T-helper 2 cell treated with Interferon-gamma antibody and Interleukin-4, amounts not matched to agents 100 ng/mL and 5 ng/mL, for 36 hours (primary cell): ENCODE results near the gene RNF168. TPM values are rescaled to one million over a fixed set of nuclear protein-coding genes. Genes with fewer than 3 reads are reported as not detected.
"Not testable (repeated sequence)": the region's sequence is repeated elsewhere in the genome, so short reads cannot be mapped to it uniquely, and the experiment has no call there.

Experiments used
- intact Hi-C: fragments of 100-400 bp; cut with micrococcal nuclease; formaldehyde crosslinking; loops from one replicate; pipeline ENCODE4 v1.15.1; 2023
- total RNA-seq: library from RNA; stranded (reverse); gene quantifications from 2 replicates; pipeline ENCODE4 v1.2.3, GENCODE V29; 2022

RNF168 gene, protein sequence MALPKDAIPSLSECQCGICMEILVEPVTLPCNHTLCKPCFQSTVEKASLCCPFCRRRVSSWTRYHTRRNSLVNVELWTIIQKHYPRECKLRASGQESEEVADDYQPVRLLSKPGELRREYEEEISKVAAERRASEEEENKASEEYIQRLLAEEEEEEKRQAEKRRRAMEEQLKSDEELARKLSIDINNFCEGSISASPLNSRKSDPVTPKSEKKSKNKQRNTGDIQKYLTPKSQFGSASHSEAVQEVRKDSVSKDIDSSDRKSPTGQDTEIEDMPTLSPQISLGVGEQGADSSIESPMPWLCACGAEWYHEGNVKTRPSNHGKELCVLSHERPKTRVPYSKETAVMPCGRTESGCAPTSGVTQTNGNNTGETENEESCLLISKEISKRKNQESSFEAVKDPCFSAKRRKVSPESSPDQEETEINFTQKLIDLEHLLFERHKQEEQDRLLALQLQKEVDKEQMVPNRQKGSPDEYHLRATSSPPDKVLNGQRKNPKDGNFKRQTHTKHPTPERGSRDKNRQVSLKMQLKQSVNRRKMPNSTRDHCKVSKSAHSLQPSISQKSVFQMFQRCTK
- 40.9 and 42.3 TPM in 2 replicates for total RNA-seq

- intact Hi-C loops, result loop anchor here (1.0 to 5.0 kb wide), 8 partner anchors 24 to 439 kb away; partner anchors contain the start of genes DYNLT2B, FBXO45, NCBP2 and TFRC
Measured at GRCh38 chr3:196503196-196504076, at the start of gene RNF168. Gene RNF168, minus strand, starts transcription at chr3:196503768. Its CDS starts 595 bp downstream, at chr3:196503173.

DNA sequence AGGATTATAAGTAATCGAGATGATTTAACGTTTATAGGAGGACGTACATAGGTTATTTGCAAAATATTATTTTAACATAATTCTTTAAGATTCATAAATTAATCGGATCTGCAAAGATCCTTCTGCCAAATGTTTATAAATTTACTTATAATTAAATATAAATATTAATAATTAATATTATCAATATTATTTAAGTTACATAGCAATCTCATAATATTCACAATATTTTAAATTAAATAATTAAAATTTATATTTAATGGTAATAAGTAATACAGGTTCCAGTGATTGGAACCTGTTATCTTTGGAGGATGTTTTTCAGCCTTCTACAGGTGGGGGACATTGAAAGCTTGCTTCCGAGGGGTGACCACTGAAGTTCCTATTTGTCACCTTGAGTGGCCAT, 48.7 kb upstream of the RNF168 start:
- intact Hi-C loops, result no loop called here

DNA sequence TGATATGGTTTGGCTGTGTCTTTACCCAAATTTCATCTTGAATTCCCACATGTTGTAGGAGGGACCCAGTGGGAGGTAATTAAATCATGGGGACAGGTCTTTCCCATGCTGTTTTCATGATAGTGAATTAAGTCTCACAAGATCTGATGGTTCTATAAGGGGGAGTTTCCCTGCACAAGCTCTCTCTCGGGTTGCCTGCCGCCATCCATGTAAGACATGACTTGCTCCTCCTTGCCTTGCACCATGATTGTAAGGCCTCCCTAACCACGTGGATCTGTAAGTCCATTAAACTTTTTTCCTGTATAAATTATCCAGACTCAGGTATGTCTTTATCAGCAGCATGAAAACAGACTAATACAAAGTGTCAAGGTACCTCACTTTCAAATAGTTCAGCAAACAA, 46.6 kb upstream of the RNF168 start:
- intact Hi-C loops, result not testable (repeated sequence)

DNA sequence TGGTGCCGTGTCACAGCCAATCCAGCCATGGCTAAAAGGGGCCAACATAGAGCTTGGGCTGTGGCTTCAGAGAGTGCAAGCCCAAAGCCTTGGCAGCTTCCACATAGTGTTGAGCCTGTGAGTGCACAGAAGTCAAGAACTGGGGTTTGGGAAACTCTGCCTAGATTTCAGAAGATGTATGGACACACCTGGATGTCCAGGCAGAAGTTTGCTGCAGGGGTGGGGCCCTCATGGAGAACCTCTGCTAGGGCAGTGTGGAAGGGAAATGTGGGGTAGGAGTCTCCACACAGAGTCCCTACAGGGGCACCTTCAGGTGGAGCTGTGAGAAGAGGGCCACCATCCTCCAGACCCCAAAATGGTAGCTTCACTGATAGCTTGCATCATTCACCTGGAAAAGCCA, 45.7 kb upstream of the RNF168 start:
- intact Hi-C loops, result not testable (repeated sequence)

DNA sequence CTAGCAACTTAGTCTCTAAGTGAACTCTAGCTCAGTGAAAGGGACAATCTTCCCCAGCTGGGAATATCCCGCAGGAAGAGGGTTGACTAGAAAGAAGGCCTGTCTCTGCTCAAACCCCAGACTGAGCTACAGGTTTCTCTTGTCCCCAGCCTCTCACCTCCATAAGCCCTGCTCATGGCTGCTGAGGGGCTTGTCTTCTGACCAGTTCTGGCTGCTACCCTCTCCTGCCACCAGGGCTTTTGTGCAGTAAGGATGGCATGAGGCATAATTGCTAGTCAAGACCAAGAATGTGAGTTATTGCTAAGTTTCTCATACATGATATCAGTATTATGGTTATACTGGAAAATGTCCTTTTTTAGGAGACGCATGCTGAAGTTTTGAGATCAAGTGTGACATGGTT, 43.5 kb upstream of the RNF168 start:
- intact Hi-C loops, result no loop called here

DNA sequence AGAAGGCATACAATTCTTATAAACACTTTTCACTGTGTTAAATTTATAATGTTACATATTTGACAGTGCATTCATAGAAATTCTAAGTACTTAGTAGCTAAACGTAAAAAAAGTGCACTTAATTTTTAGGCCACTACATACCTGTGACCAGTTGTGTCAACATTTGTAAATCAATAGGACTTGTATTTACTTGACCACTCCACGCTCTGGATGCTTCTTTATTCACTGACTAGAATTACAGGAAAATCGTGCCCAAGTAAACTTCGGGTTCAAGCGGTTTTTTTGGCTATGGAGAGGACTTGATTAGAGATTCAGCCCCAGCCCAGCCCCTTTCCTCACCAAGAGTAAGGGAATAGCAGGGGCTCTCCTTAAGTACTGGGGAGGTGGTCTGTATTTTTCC, 43.0 kb upstream of the RNF168 start:
- intact Hi-C loops, result no loop called here

DNA sequence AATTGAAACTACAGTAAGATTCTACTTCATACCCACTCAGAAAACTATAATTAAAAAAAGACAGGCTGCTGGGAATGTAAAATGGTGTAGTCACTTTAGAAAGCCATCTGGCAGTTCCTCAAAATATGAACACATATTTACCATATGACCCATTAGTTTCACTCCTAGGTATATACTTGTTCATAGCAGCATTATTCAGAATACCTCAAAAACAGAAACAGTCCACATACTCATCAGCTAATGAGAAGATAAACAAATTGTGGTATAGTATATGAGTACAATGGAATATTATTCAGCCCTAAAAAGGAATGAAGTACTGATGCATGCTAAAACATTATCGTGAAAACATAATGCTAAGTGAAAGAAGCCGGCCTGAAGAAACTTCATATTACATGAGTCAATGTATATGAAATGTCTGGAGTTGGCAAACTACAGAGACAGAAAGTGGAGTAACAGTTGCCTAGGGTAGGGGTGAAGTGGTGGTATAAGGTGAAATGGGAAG, 41.0 kb upstream of the RNF168 start:
- intact Hi-C loops, result no loop called here

DNA sequence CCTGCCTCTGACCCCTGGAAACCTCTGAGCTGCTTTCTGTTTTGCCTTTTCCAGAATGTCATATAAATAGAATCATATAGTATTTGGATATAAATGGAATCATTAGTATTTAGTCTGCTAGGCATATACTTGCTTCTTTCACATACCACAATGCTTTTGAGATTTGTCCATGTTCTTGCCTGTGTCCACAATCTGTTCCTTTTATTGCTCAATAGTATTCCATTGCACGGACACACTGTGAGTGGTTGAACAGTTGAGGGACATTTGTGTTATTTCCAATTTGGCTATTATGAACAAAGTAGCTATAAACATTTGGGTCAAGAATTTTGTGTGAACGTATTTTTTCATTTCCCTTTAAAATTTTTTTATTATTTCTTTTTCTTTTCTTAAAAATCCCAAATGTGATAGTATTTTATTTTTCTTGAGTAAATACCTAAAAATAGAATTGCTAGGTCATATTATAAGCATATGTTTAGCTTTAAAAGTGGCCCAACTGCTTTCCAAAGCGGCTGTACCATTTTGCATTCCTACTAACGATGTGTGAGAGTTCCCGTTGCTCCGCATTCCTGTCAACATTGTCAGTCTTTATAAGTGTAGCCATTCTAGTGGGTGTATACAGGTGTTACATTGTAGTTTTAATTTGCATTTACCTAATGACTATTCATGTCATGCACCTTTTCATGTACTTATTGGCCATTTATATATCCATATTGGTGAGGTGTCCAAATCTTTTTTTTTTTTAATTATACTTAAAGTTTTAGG, 38.3 kb upstream of the RNF168 start:
- intact Hi-C loops, result no loop called here

DNA sequence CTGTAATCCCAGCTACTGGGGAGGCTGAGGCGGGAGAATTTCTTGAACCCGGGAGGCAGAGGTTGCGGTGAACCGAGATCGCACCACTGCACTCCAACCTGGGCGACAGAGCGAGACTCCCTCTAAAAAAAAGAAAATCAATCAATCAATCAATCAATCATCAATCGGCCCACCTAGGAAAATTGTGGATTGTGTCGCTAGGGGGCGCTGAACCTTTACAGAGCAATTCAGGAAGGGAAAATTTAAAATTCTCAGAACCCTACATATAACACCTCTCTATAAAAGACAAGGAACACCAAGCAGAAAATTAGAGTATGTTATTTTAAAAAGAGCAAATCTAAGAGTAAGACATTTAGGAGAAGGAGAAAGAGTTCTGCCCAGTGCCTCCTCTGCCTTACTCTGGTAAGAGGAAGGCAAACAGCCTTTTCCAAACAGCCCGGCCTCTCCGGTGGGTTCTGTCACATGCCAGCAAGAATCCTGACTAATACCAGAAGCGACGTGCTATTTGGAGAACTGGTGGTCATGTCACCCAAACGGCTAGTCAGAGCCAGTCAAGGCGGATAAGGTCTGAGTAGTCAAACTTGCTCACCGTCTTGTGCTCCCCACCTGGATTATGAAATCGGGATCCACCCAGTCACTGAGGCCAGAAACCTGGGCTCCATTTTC, 33.9 kb upstream of the RNF168 start:
- intact Hi-C loops, result loop anchor here (5.0 to 10.0 kb wide), 3 partner anchors 70 to 427 kb away; partner anchors contain the start of gene PIGZ

DNA sequence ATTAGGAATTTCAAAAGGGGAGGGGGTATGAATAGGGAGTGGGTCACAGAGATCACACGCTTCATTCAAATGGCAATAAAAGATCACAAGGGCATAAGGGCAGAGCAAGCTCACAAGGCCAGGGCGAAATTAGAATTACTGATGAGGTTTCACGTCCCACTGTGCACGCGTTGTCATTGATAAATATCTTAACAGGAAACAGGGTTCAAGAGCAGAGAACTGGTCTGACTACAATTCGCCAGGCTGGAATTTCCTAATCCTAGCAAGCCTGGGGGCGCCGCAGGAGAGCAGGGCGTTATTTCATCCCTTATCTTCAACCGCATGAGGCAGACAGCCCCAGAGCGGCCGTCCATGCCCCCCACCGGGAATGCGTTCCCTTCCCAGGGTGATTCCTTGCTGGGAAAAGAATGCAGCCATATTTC, 29.7 kb upstream of the RNF168 start:
- intact Hi-C loops, result loop anchor here (10.0 kb wide), 1 partner anchor 432 kb away; the partner anchor contains the start of gene PIGZ

DNA sequence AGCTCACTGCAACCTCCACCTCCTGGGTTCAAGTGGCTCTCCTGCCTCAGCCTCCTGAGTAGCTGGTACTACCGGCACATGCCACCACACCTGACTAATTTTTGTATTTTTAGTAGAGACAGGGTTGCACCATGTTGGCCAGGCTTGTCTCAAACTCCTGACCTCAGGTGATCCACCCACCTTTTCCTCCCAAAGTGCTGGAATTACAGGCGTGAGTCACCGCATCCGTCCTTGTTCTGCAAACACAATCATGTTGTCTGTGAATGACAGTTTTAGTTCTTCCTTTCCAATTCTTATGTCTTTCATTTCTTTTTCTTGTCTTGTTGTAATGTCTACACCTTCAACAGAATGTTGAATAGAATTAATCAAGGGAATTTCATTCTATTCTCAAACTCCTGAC, 27.9 kb upstream of the RNF168 start:
- intact Hi-C loops, result loop anchor here (10.0 kb wide), 1 partner anchor 433 kb away; the partner anchor contains the start of gene PIGZ

DNA sequence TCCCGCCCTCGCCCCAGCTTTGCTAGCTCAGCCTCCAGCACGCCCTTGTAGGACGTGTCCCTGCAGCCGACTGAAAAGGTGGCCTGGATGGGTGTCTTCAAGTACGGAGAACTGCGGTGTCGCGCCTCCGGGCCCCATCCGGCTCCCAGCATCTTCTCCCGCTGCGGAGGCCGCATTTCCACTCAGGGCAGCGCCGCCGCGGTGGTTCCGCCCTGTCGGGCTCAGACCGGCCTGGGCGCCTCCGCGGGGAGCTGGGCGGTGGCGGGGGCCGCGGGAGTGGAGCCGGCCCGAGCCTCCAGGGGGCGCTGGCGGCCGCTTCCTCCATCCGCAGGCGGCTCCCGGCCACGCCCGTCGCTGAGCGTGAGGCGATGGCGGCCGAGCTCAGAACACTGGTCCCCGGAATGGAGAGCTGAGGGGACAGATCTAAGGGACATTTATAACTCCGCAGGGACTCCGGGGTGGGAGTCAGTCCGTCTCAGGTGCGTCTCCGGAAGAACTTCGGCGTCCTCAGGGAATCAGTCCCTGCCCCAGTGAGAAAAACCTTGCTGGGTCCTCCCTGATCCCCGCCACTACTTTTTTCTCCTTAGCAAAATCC, 25.2 kb upstream of the RNF168 start:
- intact Hi-C loops, result loop anchor here (2.0 kb wide), 3 partner anchors 40 to 338 kb away; partner anchors contain the start of genes FBXO45, SENP5 and WDR53

GRCh38 chr3:196525141-196525540, 21.6 kb upstream of the RNF168 start:
- intact Hi-C loops, result no loop called here

DNA sequence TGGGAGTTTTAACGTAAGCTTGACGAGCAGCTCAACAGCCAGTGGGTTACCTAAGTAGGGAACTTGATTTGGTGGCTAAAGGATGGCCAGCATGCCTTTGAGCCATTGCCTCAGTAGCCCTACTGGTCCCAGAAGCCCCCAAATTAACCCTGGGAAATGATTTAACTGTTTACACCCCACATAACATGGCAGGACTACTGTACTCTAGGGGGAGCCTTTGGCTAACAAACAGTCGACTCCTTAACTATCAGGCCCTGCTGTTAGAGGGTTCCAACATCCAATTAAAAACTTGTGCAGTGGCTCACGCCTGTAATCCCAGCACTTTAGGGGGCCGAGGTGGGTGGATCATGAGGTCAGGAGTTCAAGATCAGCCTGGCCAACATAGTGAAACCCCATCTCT, 21.0 kb upstream of the RNF168 start:
- intact Hi-C loops, result no loop called here

- intact Hi-C loops, result no loop called here
Measured at GRCh38 chr3:196523841-196524240, 20.3 kb upstream of the RNF168 start.

DNA sequence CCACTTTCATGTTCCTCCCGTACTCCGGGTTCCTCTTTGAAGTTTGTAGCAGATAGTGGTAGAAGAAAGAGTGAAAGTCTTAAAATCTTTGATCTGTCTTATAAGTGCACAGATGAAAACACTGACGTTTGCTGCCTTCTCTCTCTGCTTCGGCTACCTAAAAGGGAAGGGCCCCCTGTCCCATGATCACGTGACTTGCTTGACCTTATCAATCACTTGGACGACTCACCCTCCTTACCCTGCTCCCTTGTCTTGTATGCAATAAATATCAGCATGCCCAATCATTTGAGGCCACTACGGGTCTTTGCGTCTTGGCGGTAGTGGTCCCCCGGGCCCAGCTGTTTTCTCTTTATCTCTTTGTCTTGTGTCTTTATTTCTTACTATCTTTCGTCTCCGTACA, 17.7 kb upstream of the RNF168 start:
- intact Hi-C loops, result not testable (repeated sequence)

DNA sequence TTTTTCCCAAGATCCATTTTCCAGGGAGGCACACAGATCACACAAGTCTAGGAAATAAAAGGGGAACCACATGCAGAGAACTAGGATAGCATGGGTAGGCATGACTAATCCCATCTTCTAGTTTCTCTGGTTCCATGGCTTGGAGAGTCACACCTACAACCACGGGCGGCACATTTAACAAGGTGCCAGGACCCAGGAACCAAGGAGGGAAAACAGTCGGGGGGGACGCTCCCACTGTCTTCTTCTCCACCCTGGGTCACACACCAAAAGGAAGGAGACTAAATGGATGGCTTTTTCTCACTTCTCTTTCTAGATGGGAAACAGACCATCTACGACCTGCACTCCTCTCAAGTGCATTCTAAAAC, 16.1 kb upstream of the RNF168 start:
- intact Hi-C loops, result no loop called here

- intact Hi-C loops, result no loop called here
Measured at GRCh38 chr3:196518966-196519717, 15.6 kb upstream of the RNF168 start.

DNA sequence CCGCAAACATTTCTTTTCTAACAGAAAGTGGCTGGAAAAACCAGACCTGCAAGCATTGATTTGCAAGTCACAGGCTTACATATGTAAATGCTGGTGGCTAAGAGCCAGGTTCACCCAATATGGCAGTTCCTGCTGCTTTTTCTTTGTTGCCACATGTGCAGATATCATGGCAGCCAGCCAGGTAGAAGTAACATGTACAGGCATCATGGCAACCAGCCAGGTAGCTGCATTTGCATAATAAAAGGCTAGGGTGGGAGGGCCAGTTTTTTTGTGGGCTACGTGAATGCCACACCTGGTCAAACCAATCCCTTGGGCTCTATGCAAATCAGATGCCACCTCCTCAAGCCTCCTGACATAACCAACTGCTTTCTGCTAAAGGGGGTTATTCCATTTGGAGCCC, 14.4 kb upstream of the RNF168 start:
- intact Hi-C loops, result no loop called here
